GM20000 (cell line): ENCODE measurements around the gene UPF1.

Source experiments
- DNase-seq: peaks from one replicate; pipeline ENCODE4 v3.0.0; 2012; ENCODE audit warnings: low spot score
- CTCF ChIP-seq: IDR thresholded peaks from 2 replicates; pipeline ENCODE4 v1.5.1; 2012; ENCODE audit warnings: mild to moderate bottlenecking, control low read depth; ENCODE audit errors: extremely low read depth, missing control alignments

UPF1 gene

GRCh38 chr19:18831524-18832305, at the start of gene UPF1:
Gene UPF1, plus strand, starts transcription at chr19:18831959. Its CDS starts 251 bp downstream, at chr19:18832210.
- TF ChIP-seq CTCF = no peak
- peak; percentile 97 for DNase-seq

- no peak for DNase-seq
- TF ChIP-seq CTCF = no peak
Observed at GRCh38 chr19:18782559-18783225, 49.1 kb upstream of the UPF1 start.

DNA sequence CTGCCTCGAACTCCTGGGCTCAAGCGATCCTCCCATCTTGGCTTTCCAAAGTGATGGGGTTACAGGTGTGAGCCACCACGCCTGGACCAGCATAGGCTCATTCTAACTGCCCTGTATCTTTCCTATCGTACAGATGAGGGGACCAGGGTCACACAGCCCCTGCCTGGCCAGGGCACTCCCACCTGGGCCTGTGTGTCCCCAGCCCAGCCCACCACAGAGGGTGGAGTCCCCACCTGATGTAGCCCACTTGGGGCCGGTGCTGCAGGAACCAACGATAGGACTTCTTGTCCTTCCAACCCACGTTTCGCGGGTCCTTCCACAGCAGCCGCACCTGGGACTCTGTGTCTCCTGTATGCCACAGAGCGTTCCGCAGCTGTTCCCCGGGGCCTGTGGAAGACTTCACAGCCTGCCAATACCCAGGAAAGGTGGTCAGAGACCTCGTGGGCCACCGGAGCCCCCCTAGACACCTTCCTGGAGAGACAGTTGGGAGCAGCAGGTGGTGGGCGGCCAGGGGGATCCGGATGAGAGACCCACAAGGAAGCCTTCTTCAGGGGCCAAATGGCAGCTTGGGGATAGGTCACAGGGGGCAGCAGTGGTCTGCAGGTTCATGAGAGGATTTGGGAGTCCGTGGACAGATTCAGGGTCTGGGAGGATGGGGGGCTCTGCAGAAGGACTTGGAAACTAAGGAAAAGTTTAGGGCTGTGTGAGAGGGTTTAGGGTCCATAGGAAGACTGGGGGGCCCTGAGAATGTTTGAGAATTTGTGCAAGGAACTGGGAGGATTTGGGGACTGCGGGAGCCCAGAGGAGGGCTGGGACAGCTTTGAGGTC, 47.6 kb upstream of the UPF1 start:
- TF ChIP-seq CTCF = no peak
- DNase-seq = no peak

GRCh38 chr19:18784786-18785120, 47.0 kb upstream of the UPF1 start:
- no peak for DNase-seq
- no peak for TF ChIP-seq CTCF

- TF ChIP-seq CTCF = no peak
- DNase-seq = peak; percentile 96
Observed at GRCh38 chr19:18785179-18786124, 46.3 kb upstream of the UPF1 start.

GRCh38 chr19:18788529-18789421, 43.0 kb upstream of the UPF1 start:
- no peak for TF ChIP-seq CTCF
- DNase-seq = no peak
